Measurements from ENCODE around the gene RAET1G.
"Not testable (repeated sequence)": the region's sequence is repeated elsewhere in the genome, so short reads cannot be mapped to it uniquely, and the experiment has no call there.

RAET1G gene

GRCh38 chr6:149910721-149911151 lies 12.2 kb downstream of the RAET1G start:
- DNase-seq = no peak

- no peak for DNase-seq
Observed at GRCh38 chr6:149909701-149910470, 13.0 kb downstream of the RAET1G start.

DNA sequence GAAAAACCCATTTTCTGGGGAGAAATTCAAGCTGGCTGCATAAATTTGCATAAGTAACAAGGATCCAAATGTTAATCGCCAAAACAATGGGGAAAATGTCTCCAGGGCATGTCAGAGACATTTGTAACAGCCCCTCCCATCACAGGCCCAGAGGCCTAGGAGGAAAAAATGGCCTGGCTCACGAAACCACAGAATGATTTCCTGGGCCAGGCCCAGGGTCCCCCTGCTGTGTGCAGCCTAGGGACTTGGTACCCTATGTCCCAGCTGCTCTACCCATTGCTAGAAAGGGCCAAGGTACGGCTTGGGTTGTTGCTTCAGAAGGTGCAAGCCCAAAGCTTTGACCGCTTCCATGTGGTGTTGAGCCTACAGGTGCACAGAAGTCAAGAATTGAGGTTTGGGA lies 14.4 kb downstream of the RAET1G start:
- not testable (repeated sequence) for DNase-seq

- no peak for DNase-seq
Observed at GRCh38 chr6:149907317-149907716, 15.6 kb downstream of the RAET1G start.

DNA sequence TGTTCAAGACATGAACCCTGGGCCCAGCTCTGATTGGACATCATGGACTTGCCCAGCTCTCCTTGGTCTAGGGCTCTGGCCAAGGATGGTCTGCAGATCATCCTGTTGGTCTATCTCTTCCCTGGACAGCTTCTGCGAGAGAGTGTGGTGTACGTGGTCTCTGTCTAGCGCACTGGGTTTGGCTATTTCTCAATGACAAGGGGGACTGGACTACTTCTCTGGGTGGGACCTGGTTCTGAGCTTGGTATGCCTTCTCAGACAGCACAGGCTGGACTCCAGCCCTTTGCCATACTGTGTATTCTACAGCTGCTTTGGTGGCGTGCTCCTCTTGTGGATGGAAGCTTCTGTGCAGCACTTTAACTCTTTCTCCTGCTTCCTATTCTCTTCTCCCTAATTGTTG lies 16.5 kb downstream of the RAET1G start:
- no peak for DNase-seq

- no peak for DNase-seq
Observed at GRCh38 chr6:149905911-149906371, 17.0 kb downstream of the RAET1G start.

DNA sequence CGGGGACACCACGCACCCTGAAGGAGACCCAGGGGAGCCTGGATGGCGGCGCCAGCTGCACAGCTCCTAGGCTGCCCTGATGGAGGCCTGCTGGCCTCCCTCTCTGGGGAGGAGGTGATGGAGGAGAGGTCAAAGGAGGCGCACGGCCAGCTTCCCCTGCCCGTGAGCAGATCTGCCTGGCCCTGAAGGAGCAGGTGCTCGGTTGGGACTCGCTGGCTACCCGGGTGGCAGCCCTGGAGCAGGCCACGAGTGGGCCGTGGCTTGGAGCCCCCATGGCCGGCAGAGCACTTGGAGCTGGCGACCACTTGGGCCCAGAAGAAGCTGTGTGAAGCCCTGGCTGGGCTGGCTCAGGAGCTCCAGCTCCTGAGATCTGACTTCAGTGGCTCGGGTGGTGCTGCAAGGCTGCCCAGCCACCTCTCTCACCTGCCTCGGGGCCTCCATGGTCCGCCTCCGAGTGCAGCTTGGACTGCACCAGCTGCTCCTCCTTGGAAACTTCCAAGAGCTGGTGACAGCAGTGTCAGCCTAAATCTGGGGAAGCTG lies 17.5 kb downstream of the RAET1G start:
- no peak for DNase-seq

- no peak for DNase-seq
Observed at GRCh38 chr6:149904661-149905370, 18.1 kb downstream of the RAET1G start.

GRCh38 chr6:149903938-149904611 lies 18.8 kb downstream of the RAET1G start:
- DNase-seq = no peak

GRCh38 chr6:149901444-149902140 lies 21.3 kb downstream of the RAET1G start:
- no peak for DNase-seq

DNA sequence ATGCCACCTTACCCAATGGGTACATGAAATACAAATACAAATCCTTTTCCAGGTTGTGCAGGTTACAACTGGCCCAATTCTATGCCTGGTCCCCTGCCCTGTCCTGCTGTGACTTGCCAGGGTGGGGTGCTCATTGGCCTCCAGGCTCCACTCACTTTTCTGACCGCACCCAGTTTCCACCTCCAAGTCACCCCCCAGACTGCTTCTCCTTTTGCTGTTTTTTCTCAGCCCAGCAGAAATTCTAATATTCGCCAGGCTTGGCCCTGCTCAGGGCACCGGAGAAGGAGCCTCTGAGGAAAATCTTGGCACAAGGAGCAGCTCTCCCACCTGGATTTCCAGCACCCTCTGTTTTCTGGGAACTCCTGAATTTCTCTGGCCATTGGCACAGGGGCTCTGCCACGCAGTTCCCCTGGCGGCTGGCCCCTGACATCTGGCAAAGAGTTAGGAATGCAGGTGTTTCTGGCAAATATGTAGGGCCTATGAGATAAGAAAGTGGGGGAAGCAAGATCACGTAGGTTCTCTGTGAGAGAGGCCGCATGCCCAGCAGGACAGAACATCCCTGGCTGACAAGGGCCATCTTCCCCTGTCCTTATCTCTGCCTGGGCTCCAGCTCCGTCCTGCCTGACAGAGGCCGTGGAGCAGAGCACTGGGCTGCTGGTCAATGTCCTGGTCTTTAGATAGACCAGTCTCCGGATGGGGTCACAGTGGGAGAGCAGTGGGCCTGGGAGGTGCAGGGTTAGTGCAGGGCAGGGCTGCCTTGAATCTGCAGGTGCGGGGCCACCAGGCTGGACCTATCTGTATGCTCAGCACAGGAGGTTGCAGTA lies 22.1 kb downstream of the RAET1G start:
- DNase-seq = no peak

DNA sequence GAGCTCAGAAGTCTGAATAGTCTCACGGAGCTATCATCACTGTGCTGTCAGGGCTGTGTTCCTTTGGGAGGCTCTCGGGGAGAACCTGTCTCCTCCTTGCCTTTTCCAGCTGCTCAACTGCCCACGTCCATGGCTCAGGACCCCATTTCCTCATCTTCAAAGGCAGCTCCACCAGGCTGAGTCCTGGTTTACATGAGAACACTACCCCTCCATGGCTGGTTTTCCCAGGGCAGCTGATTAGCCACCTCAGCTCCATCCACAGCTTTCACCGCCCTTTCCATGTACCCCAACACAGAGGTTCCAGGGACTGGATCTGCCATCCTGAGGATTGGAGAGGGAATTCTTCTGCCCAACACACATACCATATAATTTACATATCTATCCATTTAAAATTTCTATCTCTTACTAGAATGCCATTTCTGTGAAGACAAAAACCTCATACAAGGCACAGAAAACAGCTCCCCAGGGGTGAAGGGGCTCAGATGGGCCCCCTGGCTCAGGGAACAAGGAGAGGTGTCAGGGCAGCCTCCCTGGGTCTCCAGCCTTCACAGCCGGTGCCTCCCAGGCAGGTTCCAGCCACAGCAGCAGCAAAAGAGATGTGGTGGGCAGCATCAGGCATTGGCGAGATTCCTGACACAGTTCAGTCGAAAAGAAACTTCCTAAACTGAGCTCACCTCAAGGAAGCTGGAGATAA lies 22.8 kb downstream of the RAET1G start:
- no peak for DNase-seq

- no peak for DNase-seq
Observed at GRCh38 chr6:149899486-149899885, 23.4 kb downstream of the RAET1G start.

DNA sequence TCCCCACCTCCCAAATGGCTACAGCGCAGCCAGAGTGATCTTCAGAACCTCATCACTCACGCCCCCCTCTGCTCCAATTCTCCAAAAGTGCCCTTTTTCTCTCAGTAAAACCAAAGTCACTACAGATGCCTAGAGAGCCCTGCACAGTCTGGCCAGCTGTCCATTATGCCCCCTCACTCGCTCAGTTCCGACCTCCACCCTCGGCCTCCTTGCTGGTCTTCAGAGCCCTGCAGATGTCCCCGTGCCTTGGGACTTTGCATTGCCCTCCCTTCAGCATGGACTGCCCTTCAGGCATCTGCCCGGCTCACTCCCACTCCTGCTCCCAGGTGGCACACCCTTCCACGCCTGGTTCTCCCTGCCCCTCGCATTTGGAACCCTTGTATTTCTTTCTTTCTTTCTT lies 24.0 kb downstream of the RAET1G start:
- no peak for DNase-seq

GRCh38 chr6:149897855-149898744 lies 24.8 kb downstream of the RAET1G start, which contains the start of gene RAET1E:
TSS of gene RAET1E (minus strand) at chr6:149898113. CDS start at chr6:149890901, 7,212 bp downstream.
- DNase-seq = no peak

DNA sequence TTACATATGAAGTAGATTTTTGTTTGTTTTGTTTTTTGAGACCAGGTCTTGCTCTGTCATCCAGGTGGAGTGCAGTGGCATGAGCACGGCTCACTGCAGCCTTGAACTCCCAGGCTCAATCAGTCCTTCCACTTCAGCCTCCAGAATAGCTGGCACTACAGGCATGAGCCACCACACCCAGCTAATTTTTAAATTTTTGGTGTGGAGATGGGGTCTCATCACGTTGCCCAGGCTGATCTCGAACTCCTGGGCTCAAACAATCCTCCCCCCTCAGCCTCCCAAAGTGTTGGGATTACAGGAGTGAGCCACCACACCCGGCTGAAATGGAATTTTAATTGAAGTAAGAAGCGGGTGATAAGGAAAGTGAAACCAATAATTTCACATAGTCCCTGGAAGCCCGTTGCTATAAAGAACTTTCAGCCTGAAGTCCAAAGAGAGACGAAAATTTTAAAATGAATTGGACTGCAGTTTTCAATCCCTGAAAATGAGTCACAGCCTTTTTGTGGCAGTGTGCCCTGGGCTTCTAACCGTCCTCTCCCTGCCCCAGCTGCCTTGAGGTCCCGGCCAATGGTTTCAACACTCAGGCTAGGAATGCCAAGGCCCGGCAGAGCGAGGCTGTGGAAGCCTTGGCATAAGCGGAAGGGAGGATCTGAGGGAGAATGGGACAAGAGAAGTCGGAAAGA lies 25.8 kb downstream of the RAET1G start:
- DNase-seq = no peak

GRCh38 chr6:149896491-149896890 lies 26.4 kb downstream of the RAET1G start:
- DNase-seq = no peak

DNA sequence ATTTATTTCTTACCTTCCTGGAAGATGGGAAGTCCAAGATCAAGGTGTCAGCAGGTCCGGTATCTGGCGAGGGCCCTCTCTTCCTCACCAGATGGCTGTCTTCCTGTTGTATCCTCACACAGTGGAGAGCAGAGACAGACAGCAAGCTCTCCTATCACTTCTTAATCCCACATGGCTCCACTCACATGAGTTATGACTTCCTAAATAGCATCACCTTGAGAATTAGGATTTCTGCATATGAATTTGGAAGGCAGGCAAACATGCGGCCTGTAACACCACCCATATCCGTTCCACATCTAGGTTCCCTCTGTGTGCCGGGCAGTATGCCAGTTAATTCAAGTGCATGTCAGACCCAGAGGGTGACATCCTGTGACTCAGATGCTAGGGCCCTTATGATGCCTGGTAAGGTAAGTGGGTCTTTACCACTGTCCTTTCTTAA lies 27.1 kb downstream of the RAET1G start:
- DNase-seq = peak; percentile 34

GRCh38 chr6:149895048-149895590 lies 27.8 kb downstream of the RAET1G start:
- no peak for DNase-seq
